ENCODE measurements around the gene CIT. TPM values are rescaled to one million over a fixed set of nuclear protein-coding genes. Genes with fewer than 3 reads are reported as not detected.

The CIT gene
- total and polyA plus RNA-seq, 10 of the 15 experiments (the other 5 are each of a cell fraction or from before 2014, with no cell fraction given): 1.0 to 38.2 (median 14.9) TPM

DNA sequence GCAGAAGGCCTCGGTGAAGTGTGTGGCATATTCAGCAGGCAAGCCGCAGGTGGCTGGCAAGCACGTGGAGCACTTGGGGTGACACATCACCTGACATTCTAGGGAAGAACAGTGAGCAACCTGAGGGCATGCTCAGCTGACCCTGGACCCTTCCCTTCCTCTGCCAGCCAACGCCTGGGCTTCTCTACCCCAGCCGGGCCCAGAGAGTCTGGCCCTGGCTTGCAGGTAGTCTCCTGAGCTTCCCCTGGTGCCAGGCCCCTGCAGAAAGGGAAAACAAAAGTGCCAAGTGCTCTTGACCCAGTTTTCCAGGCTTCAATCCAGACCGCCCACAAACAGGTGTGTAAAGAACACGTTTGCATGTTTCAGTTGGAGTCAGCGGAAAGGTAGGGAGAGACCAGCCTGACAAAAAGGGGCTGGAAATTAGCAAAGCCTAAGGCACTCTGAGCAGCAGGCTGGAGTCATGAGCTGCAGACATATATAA, 163.5 kb downstream of the CIT start:
- CTCF ChIA-PET: no interaction called here
- ATAC-seq: no peak

DNA sequence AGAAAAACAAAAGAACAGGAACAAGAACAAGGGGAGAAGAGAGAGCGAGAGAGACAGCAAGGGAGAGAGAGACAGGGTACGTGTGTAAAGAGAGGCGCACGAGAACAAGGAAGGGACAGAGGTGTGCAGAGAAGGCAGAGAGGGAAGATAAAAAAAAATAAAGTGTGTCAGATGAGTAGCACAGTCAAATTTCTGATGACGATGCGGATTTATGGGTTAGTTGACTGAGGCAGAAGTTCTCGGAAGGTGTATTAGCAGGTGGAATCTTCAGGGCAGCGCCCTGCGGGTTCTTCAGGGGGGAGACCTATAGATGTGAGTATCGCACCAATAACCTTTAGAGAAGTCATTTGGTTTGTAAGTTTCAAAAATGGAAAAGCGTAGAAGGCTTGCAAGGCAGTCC, 164.4 kb downstream of the CIT start:
- intact Hi-C loops (cut with micrococcal nuclease; ENCODE audit: unreplicated experiment): no loop called here
- DNase-seq (ENCODE audit: low read depth, low spot score) (no peak), ATAC-seq (no peak), FAIRE-seq (no peak)
- no TSS peak for BruUV-seq (replicated peaks)
- Histone ChIP-seq H3K4me1 (ENCODE audit: control insufficient read depth, insufficient read depth, low read length) (no peaks in the 10 kb centered on the region), H3K36me3 (ENCODE audit: control insufficient read depth in 2 of 2, insufficient read depth in 2 of 2, low read length in 1 of 2) (peaks cover 16 to 25% of the 10 kb centered on the region in 2 experiments), H3K4me3 (no peak overlapping the region), H3K4me2 (ENCODE audit: control insufficient read depth, insufficient read depth) (no peak overlapping the region), H3K79me2 (ENCODE audit: control insufficient read depth, insufficient read depth, low read length) (no peaks in the 10 kb centered on the region), H3K27me3 (replicated peaks in 1 of 2; ENCODE audit: control insufficient read depth in 2 of 2, insufficient read depth in 2 of 2, low read length in 1 of 2) (no peaks in the 10 kb centered on the region), H3K9ac (ENCODE audit: control insufficient read depth, insufficient read depth, low read length) (no peak overlapping the region), H3K9me3 (replicated peaks; ENCODE audit: control insufficient read depth, insufficient read depth, low read length) (no peaks in the 10 kb centered on the region), H3K27ac (ENCODE audit: control insufficient read depth, insufficient read depth) (no peak overlapping the region), H2AFZ (ENCODE audit: control insufficient read depth, low read depth, low read length) (no peak overlapping the region), H4K20me1 (ENCODE audit: control insufficient read depth, insufficient read depth) (no peaks in the 10 kb centered on the region)
- POLR2A ChIA-PET: no interaction called here
- in situ Hi-C loops (cut with MboI): no loop called here
- SMC1A ChIA-PET (ENCODE audit: uncharacterized antibody, unreplicated experiment): no interaction called here
- RAD21 ChIA-PET (ENCODE audit: unreplicated experiment): no interaction called here
- CTCF ChIA-PET: no interaction called here
- 97% methylated on average over 10 of the region's 11 CpGs for WGBS (ENCODE audit: insufficient coverage, insufficient replicate concordance, low lambda C conversion rate, missing lambda C conversion rate)
- no peak for TF ChIP-seq POU2F2 (IDR thresholded peaks at IDR 0.05; ENCODE audit: borderline replicate concordance, low read depth, low read length)
- TF ChIP-seq, protein P1, sequence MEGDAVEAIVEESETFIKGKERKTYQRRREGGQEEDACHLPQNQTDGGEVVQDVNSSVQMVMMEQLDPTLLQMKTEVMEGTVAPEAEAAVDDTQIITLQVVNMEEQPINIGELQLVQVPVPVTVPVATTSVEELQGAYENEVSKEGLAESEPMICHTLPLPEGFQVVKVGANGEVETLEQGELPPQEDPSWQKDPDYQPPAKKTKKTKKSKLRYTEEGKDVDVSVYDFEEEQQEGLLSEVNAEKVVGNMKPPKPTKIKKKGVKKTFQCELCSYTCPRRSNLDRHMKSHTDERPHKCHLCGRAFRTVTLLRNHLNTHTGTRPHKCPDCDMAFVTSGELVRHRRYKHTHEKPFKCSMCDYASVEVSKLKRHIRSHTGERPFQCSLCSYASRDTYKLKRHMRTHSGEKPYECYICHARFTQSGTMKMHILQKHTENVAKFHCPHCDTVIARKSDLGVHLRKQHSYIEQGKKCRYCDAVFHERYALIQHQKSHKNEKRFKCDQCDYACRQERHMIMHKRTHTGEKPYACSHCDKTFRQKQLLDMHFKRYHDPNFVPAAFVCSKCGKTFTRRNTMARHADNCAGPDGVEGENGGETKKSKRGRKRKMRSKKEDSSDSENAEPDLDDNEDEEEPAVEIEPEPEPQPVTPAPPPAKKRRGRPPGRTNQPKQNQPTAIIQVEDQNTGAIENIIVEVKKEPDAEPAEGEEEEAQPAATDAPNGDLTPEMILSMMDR (IDR thresholded peaks at IDR 0.05 in 2 of 3, conservative IDR thresholded peaks at IDR 0.05 in 1 of 3; ENCODE audit: control insufficient read depth in 2 of 3, extremely low read depth in 1 of 3, insufficient read depth in 1 of 3, low read depth in 3 of 3, low read length in 3 of 3): no peak
- no peak for TF ChIP-seq PML (IDR thresholded peaks at IDR 0.05; ENCODE audit: low read length)
- TF ChIP-seq, protein P2, sequence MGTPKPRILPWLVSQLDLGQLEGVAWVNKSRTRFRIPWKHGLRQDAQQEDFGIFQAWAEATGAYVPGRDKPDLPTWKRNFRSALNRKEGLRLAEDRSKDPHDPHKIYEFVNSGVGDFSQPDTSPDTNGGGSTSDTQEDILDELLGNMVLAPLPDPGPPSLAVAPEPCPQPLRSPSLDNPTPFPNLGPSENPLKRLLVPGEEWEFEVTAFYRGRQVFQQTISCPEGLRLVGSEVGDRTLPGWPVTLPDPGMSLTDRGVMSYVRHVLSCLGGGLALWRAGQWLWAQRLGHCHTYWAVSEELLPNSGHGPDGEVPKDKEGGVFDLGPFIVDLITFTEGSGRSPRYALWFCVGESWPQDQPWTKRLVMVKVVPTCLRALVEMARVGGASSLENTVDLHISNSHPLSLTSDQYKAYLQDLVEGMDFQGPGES (IDR thresholded peaks at IDR 0.05): no peak
- TF ChIP-seq MYB (IDR thresholded peaks at IDR 0.05; ENCODE audit: borderline replicate concordance, low read depth, low read length): no peak
- TF ChIP-seq MYC (IDR thresholded peaks at IDR 0.05; ENCODE audit: insufficient read depth, insufficient read length, insufficient replicate concordance, low read length, severe bottlenecking): no peak
- TF ChIP-seq, protein P3, sequence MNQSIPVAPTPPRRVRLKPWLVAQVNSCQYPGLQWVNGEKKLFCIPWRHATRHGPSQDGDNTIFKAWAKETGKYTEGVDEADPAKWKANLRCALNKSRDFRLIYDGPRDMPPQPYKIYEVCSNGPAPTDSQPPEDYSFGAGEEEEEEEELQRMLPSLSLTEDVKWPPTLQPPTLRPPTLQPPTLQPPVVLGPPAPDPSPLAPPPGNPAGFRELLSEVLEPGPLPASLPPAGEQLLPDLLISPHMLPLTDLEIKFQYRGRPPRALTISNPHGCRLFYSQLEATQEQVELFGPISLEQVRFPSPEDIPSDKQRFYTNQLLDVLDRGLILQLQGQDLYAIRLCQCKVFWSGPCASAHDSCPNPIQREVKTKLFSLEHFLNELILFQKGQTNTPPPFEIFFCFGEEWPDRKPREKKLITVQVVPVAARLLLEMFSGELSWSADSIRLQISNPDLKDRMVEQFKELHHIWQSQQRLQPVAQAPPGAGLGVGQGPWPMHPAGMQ (IDR thresholded peaks at IDR 0.05; ENCODE audit: borderline replicate concordance): no peak
- no peak for TF ChIP-seq ZSCAN29 (IDR thresholded peaks at IDR 0.05)
- TF ChIP-seq, protein P4, sequence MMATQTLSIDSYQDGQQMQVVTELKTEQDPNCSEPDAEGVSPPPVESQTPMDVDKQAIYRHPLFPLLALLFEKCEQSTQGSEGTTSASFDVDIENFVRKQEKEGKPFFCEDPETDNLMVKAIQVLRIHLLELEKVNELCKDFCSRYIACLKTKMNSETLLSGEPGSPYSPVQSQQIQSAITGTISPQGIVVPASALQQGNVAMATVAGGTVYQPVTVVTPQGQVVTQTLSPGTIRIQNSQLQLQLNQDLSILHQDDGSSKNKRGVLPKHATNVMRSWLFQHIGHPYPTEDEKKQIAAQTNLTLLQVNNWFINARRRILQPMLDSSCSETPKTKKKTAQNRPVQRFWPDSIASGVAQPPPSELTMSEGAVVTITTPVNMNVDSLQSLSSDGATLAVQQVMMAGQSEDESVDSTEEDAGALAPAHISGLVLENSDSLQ (IDR thresholded peaks at IDR 0.05): no peak

More for the DNA sequence above, 163.5 kb downstream of the CIT start:
- Histone ChIP-seq H3K4me2 (ENCODE audit: control insufficient read depth, insufficient read depth) (no peak overlapping the region), H3K79me2 (ENCODE audit: control insufficient read depth, insufficient read depth, low read length) (no peaks in the 10 kb centered on the region), H3K9ac (ENCODE audit: control insufficient read depth, insufficient read depth, low read length) (no peak overlapping the region), H3K4me1 (ENCODE audit: control insufficient read depth, insufficient read depth, low read length) (no peaks in the 10 kb centered on the region), H3K36me3 (ENCODE audit: control insufficient read depth in 2 of 2, insufficient read depth in 2 of 2, low read length in 1 of 2) (peaks cover 21 to 22% of the 10 kb centered on the region in 2 experiments; a peak in 3 of 4 replicates), H2AFZ (ENCODE audit: control insufficient read depth, low read depth, low read length) (no peak overlapping the region), H3K4me3 (no peak overlapping the region), H3K27me3 (replicated peaks in 1 of 2; ENCODE audit: control insufficient read depth in 2 of 2, insufficient read depth in 2 of 2, low read length in 1 of 2) (no peaks in the 10 kb centered on the region), H3K9me3 (replicated peaks; ENCODE audit: control insufficient read depth, insufficient read depth, low read length) (no peaks in the 10 kb centered on the region), H3K27ac (ENCODE audit: control insufficient read depth, insufficient read depth) (no peak overlapping the region), H4K20me1 (ENCODE audit: control insufficient read depth, insufficient read depth) (no peaks in the 10 kb centered on the region)
- SMC1A ChIA-PET (ENCODE audit: uncharacterized antibody, unreplicated experiment): no interaction called here
- no peak for DNase-seq (ENCODE audit: low read depth, low spot score)
- intact Hi-C loops (cut with micrococcal nuclease; ENCODE audit: unreplicated experiment): no loop called here
- RAD21 ChIA-PET (ENCODE audit: unreplicated experiment): no interaction called here
- FAIRE-seq: no peak
- 96% methylated on average over 8 of the region's 8 CpGs for WGBS (ENCODE audit: insufficient coverage, insufficient replicate concordance, low lambda C conversion rate, missing lambda C conversion rate)
- TF ChIP-seq JUNB (IDR thresholded peaks at IDR 0.05) (no peak), ZSCAN29 (IDR thresholded peaks at IDR 0.05) (no peak), BACH1 (IDR thresholded peaks at IDR 0.05; ENCODE audit: borderline replicate concordance) (no peak), MEF2B (IDR thresholded peaks at IDR 0.05; ENCODE audit: partially characterized antibody, poor library complexity, severe bottlenecking) (no peak), ZNF274 (IDR thresholded peaks at IDR 0.05; ENCODE audit: insufficient read depth, insufficient read length) (no peak), JUND (IDR thresholded peaks at IDR 0.05; ENCODE audit: low read depth, low read length) (no peak), CEBPB (IDR thresholded peaks at IDR 0.05; ENCODE audit: borderline replicate concordance in 1 of 2, low read depth in 2 of 2, low read length in 2 of 2) (no peak), RFX5 (IDR thresholded peaks at IDR 0.05; ENCODE audit: low read depth, low read length) (no peak), TAF1 (IDR thresholded peaks at IDR 0.05; ENCODE audit: borderline replicate concordance, low read depth, low read length) (no peak)
- in situ Hi-C loops (cut with MboI): no loop called here
- BruUV-seq (replicated peaks): no TSS peak
- POLR2A ChIA-PET: no interaction called here
